H1 (cell line): ENCODE measurements around the gene NOL3. TPM values are rescaled to one million over a fixed set of nuclear protein-coding genes. Genes with fewer than 3 reads are reported as not detected.

Experiments used
- CBX8 ChIP-seq: fragments of 300-800, 300-1000 bp; sonication (generic); IDR thresholded peaks from 2 replicates; pipeline ENCODE4 v1.7.1; 2016; ENCODE audit warnings: low read depth, low read length, borderline replicate concordance
- CTCF ChIP-seq, 3 experiments: IDR thresholded peaks; 1 replicate in 2 of 3; 2 replicates in 1 of 3; pipeline versions ENCODE4 v1.5.1 to v1.6.1; 2011; ENCODE audit warnings: low read length in 3 of 3, mild to moderate bottlenecking in 3 of 3, inconsistent platforms in 2 of 3, low read depth in 1 of 3, moderate library complexity in 1 of 3; ENCODE audit not compliant: insufficient read depth in 1 of 3; ENCODE audit errors: control extremely low read depth in 1 of 3
- polyA plus RNA-seq, 7 experiments: library from polyadenylated mRNA; depleted of rRNA in 3 of 7; stranded (reverse) in 5 of 7; unstranded in 2 of 7; fragments of >200 nt in 5 of 7; fragments of 200-250 nt in 2 of 7; gene quantifications; 1 replicate in 5 of 7; 2 replicates in 1 of 7; 4 replicates in 1 of 7; pipeline versions ENCODE4 v1.2.1 to v1.2.3, GENCODE V29; 2011 to 2013; ENCODE audit warnings: missing spikeins in 2 of 7, mixed read lengths in 2 of 7
- total RNA-seq: library from RNA; stranded (reverse); fragmentation: NEBNext Ultra II Directional; extraction: Animal tissue kit (Norgen Biotek cat#: 25700); gene quantifications from 2 replicates; pipeline ENCODE4 v1.2.1, GENCODE V29; 2021

NOL3 gene
- total and polyA plus RNA-seq, 2 of the 8 experiments (the other 6 are each of a cell fraction or from before 2014, with no cell fraction given), result 2.2 to 4.6 TPM

DNA sequence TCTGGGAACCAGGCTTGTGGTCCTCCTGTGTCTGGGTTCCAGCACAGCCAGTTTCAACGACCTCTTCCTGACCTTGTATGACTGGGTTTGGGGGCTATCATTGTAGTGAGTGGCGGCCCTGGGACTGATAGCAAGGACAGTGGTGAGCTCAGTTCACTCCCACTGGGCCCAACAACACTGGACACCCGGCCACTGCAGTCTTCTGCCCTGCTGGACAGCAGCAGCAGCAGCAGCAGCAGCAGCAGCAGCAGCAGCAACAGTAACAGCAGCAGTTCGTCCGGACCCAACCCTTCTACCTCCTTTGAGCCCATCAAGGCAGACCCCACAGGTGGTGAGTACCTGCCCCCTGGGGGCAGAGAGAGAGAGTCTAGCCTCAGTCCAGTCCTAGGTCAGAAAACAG lies 25.3 kb downstream of the NOL3 start (continued):
- TF ChIP-seq CTCF (IDR thresholded peaks at IDR 0.05; ENCODE audit: control extremely low read depth in 1 of 3, insufficient read depth in 1 of 3, low read depth in 1 of 3, low read length in 3 of 3), result no peak
- no peak for TF ChIP-seq CBX8
